DMS53 (cell line): ENCODE measurements around the gene ALDH3B2.

Experiments
- DNase-seq: peaks from one replicate; lab custom pipeline; 2025; lab: John Stamatoyannopoulos, UW

ALDH3B2 gene

GRCh38 chr11:67642173-67643120 lies 32.0 kb downstream of the ALDH3B2 start:
- DNase-seq, result no peak

GRCh38 chr11:67641338-67642172 lies 32.9 kb downstream of the ALDH3B2 start:
- DNase-seq, result no peak

GRCh38 chr11:67640758-67641337 lies 33.6 kb downstream of the ALDH3B2 start:
- DNase-seq, result no peak

GRCh38 chr11:67640021-67640757 lies 34.2 kb downstream of the ALDH3B2 start:
- peak; percentile 93 for DNase-seq

GRCh38 chr11:67639438-67639859 lies 35.0 kb downstream of the ALDH3B2 start, which contains the start of gene TBX10:
Gene TBX10 (minus strand): TSS chr11:67639763. CDS start chr11:67639472, 291 bp downstream.
- DNase-seq, result no peak

GRCh38 chr11:67638535-67639437 lies 35.6 kb downstream of the ALDH3B2 start:
- no peak for DNase-seq

GRCh38 chr11:67637441-67637840 lies 37.0 kb downstream of the ALDH3B2 start:
- peak; percentile 44 for DNase-seq

- no peak for DNase-seq
Observed at GRCh38 chr11:67636962-67637361, 37.5 kb downstream of the ALDH3B2 start.

GRCh38 chr11:67635231-67635521 lies 39.2 kb downstream of the ALDH3B2 start:
- no peak for DNase-seq

- peak; percentile 92 for DNase-seq
Observed at GRCh38 chr11:67634366-67635230, 39.8 kb downstream of the ALDH3B2 start.

- no peak for DNase-seq
Observed at GRCh38 chr11:67633758-67634365, 40.6 kb downstream of the ALDH3B2 start.

GRCh38 chr11:67632982-67633755 lies 41.3 kb downstream of the ALDH3B2 start:
- no peak for DNase-seq

GRCh38 chr11:67632175-67632981 lies 42.0 kb downstream of the ALDH3B2 start:
- DNase-seq, result peak; percentile 75

- no peak for DNase-seq
Observed at GRCh38 chr11:67631853-67632174, 42.6 kb downstream of the ALDH3B2 start.

- DNase-seq, result no peak
Observed at GRCh38 chr11:67631411-67631810, 43.0 kb downstream of the ALDH3B2 start.

- no peak for DNase-seq
Observed at GRCh38 chr11:67630943-67631331, 43.5 kb downstream of the ALDH3B2 start.

GRCh38 chr11:67630228-67630942 lies 44.0 kb downstream of the ALDH3B2 start:
- DNase-seq, result peak; percentile 100
